ENCODE measurements around the gene CIP2A.

CIP2A gene

GRCh38 chr3:108548886-108549285 lies 40.4 kb downstream of the CIP2A start:
- Histone ChIP-seq H3K79me2 (ENCODE audit: low read length) (no peaks in the 10 kb centered on the region), H3K27me3 (replicated peaks; ENCODE audit: insufficient read depth, low read length) (no peaks in the 10 kb centered on the region), H3K27ac (ENCODE audit: low read length) (no peak overlapping the region), H2AFZ (ENCODE audit: low read length) (no peak overlapping the region), H3K9me3 (replicated peaks; ENCODE audit: insufficient read depth, low read length) (no peaks in the 10 kb centered on the region), H3K36me3 (replicated peaks; ENCODE audit: insufficient read depth, low read length) (peaks cover 2% of the 10 kb centered on the region; the same call in 1 of the 2 replicates), H4K20me1 (ENCODE audit: insufficient read depth, low read length) (no peaks in the 10 kb centered on the region), H3K9me2 (replicated peaks; ENCODE audit: insufficient read depth, low read length) (no peaks in the 10 kb centered on the region), H3K4me3 (ENCODE audit: low read length) (no peak overlapping the region), H3K4me2 (ENCODE audit: low read depth, low read length) (no peak overlapping the region), H3K4me1 (ENCODE audit: low read length) (no peaks in the 10 kb centered on the region), H3K9ac (ENCODE audit: low read length) (no peak overlapping the region), H3F3A (ENCODE audit: insufficient read depth, low read length) (no peaks in the 10 kb centered on the region)
- TF ChIP-seq CTCF (IDR thresholded peaks at IDR 0.05; ENCODE audit: low read length), result no peak
- TF ChIP-seq EZH2phosphoT487 (IDR thresholded peaks at IDR 0.05; ENCODE audit: low read length), result no peak
- no peak for TF ChIP-seq EZH2 (optimal IDR thresholded peaks at IDR 0.05; ENCODE audit: low read depth, low read length)
- no peak for DNase-seq

DNA sequence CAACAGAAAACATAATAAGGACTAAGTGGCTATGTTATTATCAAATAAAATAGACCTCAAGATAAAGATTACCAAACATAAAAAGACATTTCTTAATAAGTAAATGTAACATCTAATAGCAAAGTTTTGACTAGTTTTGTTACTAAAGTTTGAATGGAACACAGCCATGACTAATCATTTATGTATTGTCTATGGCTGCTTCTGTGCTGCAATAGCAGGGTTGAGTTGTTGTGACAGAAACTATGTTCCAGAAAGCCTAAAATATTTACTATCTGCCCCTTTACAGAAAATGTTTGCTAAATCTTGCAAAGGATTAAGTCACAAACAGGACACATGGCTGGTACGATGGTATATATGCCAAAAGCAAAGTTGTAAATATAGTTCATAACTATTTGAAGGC lies 40.9 kb downstream of the CIP2A start:
- H3F3A ChIP-seq (ENCODE audit: insufficient read depth, low read length), result no peaks in the 10 kb centered on the region
- peaks cover 2% of the 10 kb centered on the region; the same call in 1 of the 2 replicates for H3K36me3 ChIP-seq (replicated peaks; ENCODE audit: insufficient read depth, low read length)
- no peak for DNase-seq
- H3K4me1 ChIP-seq (ENCODE audit: low read length), result no peaks in the 10 kb centered on the region
- H3K9ac ChIP-seq (ENCODE audit: low read length), result no peak overlapping the region
- no peak overlapping the region for H3K4me2 ChIP-seq (ENCODE audit: low read depth, low read length)
- no peaks in the 10 kb centered on the region for H3K27me3 ChIP-seq (replicated peaks; ENCODE audit: insufficient read depth, low read length)
- H4K20me1 ChIP-seq (ENCODE audit: insufficient read depth, low read length), result no peaks in the 10 kb centered on the region
- H2AFZ ChIP-seq (ENCODE audit: low read length), result no peak overlapping the region
- no peak overlapping the region for H3K4me3 ChIP-seq (ENCODE audit: low read length)
- no peaks in the 10 kb centered on the region for H3K9me3 ChIP-seq (replicated peaks; ENCODE audit: insufficient read depth, low read length)
- no peak overlapping the region for H3K27ac ChIP-seq (ENCODE audit: low read length)
- H3K79me2 ChIP-seq (ENCODE audit: low read length), result no peaks in the 10 kb centered on the region
- H3K9me2 ChIP-seq (replicated peaks; ENCODE audit: insufficient read depth, low read length), result no peaks in the 10 kb centered on the region
- TF ChIP-seq EZH2phosphoT487 (IDR thresholded peaks at IDR 0.05; ENCODE audit: low read length), result no peak
- TF ChIP-seq CTCF (IDR thresholded peaks at IDR 0.05; ENCODE audit: low read length), result no peak
- no peak for TF ChIP-seq EZH2 (optimal IDR thresholded peaks at IDR 0.05; ENCODE audit: low read depth, low read length)

GRCh38 chr3:108546692-108547091 lies 42.5 kb downstream of the CIP2A start:
- DNase-seq, result peak; percentile 14
- no peaks in the 10 kb centered on the region for H3F3A ChIP-seq (ENCODE audit: insufficient read depth, low read length)
- H3K4me3 ChIP-seq (ENCODE audit: low read length), result no peak overlapping the region
- H3K9ac ChIP-seq (ENCODE audit: low read length), result no peak overlapping the region
- H3K4me1 ChIP-seq (ENCODE audit: low read length), result no peaks in the 10 kb centered on the region
- H3K79me2 ChIP-seq (ENCODE audit: low read length), result no peaks in the 10 kb centered on the region
- H3K36me3 ChIP-seq (replicated peaks; ENCODE audit: insufficient read depth, low read length), result peaks cover 2% of the 10 kb centered on the region; the same call in 1 of the 2 replicates
- no peak overlapping the region for H2AFZ ChIP-seq (ENCODE audit: low read length)
- TF ChIP-seq CTCF (IDR thresholded peaks at IDR 0.05; ENCODE audit: low read length) (no peak), EZH2phosphoT487 (IDR thresholded peaks at IDR 0.05; ENCODE audit: low read length) (no peak), EZH2 (optimal IDR thresholded peaks at IDR 0.05; ENCODE audit: low read depth, low read length) (no peak)
- H3K9me3 ChIP-seq (replicated peaks; ENCODE audit: insufficient read depth, low read length), result no peaks in the 10 kb centered on the region
- no peaks in the 10 kb centered on the region for H3K9me2 ChIP-seq (replicated peaks; ENCODE audit: insufficient read depth, low read length)
- H3K4me2 ChIP-seq (ENCODE audit: low read depth, low read length), result peak overlapping the region; percentile 18; the same call in 1 of the 2 replicates
- H4K20me1 ChIP-seq (ENCODE audit: insufficient read depth, low read length), result no peaks in the 10 kb centered on the region
- no peak overlapping the region for H3K27ac ChIP-seq (ENCODE audit: low read length)
- H3K27me3 ChIP-seq (replicated peaks; ENCODE audit: insufficient read depth, low read length), result no peaks in the 10 kb centered on the region

Measured in MM.1S (cell line).